Activated B cell treated with CpG ODN at 0.5 μM for 24 hours (primary cell): ENCODE results near the gene UHRF1. TPM values are rescaled to one million over a fixed set of nuclear protein-coding genes. Genes with fewer than 3 reads are reported as not detected.
A peak's percentile ranks its signal among the peaks of the same experiment; 100 is the strongest.

Experiments
- ATAC-seq: fragments of 200-7000 bp; cut with Tn5 transposase; one replicate; pipeline ENCODE4 v1.10.0; 2021; ENCODE audit warnings: low read depth, mild to moderate bottlenecking, moderate library complexity
- CTCF ChIA-PET: fragments of 350-600 bp; sonication (Branson Sonifier 250); formaldehyde crosslinking; loops from one replicate; lab custom pipeline; 2021; ENCODE audit warnings: antibody characterized with exemption; lab: Charles Lee
- POLR2A ChIA-PET: fragments of 350-600 bp; sonication (Branson Sonifier 250); formaldehyde crosslinking; loops from one replicate; lab custom pipeline; 2021; ENCODE audit warnings: antibody characterized with exemption; lab: Charles Lee
- DNase-seq: peaks from one replicate; pipeline ENCODE4 v3.0.0; 2022
- H3K27ac Mint-ChIP-seq: one replicate; pipeline ENCODE4 v1.8.0; 2020; ENCODE audit warnings: mixed read lengths
- H3K27me3 Mint-ChIP-seq: one replicate; pipeline ENCODE4 v1.8.0; 2021; ENCODE audit warnings: mixed read lengths
- H3K36me3 Mint-ChIP-seq: one replicate; pipeline ENCODE4 v1.8.0; 2021; ENCODE audit warnings: low read depth, mixed read lengths
- H3K4me1 Mint-ChIP-seq: one replicate; pipeline ENCODE4 v1.8.0; 2021; ENCODE audit warnings: mixed read lengths
- H3K4me3 Mint-ChIP-seq: one replicate; pipeline ENCODE4 v1.8.0; 2020; ENCODE audit warnings: mild to moderate bottlenecking, mixed read lengths
- H3K9me3 Mint-ChIP-seq: one replicate; pipeline ENCODE4 v1.8.0; 2020; ENCODE audit warnings: mixed read lengths
- CTCF ChIP-seq: fragments of 200-600 bp; IDR thresholded peaks from one replicate; pipeline ENCODE4 v1.8.0; 2022; ENCODE audit warnings: antibody characterized with exemption, mild to moderate bottlenecking
- intact Hi-C: fragments of 100-400 bp; cut with micrococcal nuclease; formaldehyde crosslinking; loops from one replicate; pipeline ENCODE4 v1.15.1; 2024
- total RNA-seq: library from RNA; stranded (reverse); gene quantifications from 2 replicates; pipeline ENCODE4 v1.2.3, GENCODE V29; 2022

UHRF1 gene
- total RNA-seq, 1 donor from 2014 or later, result 7.8 TPM

DNA sequence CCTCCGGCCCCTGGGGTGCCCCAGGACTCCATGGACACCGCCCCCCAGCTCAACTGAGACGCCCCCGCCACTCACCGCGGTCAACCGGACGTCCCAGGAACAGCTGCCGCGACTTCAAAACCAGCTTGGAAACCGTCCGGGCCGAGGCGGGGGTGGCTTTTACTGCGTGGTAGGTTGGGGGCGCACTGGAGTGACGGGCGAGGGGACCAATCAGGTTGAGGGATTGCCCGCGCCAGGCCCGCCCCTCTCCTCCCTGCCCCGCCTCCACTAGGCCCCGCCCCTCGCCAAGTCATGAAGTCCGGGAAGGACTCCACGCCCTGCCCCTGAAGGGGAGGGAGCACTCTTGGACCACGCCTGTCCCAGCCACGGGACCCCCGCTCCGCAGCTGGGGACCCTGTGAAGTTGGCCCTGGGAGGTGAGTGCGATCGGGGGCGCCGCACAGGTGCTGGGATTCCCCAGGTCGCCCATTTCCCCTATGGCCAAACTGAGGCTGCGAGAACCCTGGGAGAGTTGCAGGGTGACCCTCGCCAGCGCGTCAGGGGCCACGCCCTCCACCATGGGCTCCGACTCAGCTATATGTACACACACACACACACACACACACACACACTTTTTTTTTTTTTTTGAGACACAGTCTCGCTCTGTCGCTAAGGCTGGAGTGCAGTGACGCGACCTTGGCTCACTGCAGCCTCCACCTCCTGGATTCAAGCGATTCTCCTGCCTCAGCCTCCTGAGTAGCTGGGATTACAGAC, 41.6 kb upstream of the UHRF1 start, which contains the start of gene PLIN3:
TSS of gene PLIN3 (minus strand) at position 134 of the 752 bp plus-strand sequence. CDS start 6,273 bp downstream, outside the sequence.
- TF ChIP-seq CTCF, result no peak
- intact Hi-C loops, result loop anchor here (2.0 kb wide), 2 partner anchors 39 to 101 kb away; partner anchors contain the start of gene KDM4B
- peak; percentile 95 for ATAC-seq
- peak within 1 kb of the TSS; percentile 85 for H3K4me3 Mint-ChIP-seq
- H3K9me3 Mint-ChIP-seq, result no peaks in the 10 kb centered on the region
- DNase-seq, result peak; percentile 90
- no peaks in the 10 kb centered on the region for H3K36me3 Mint-ChIP-seq
- POLR2A ChIA-PET, result interaction anchor here (0.5 to 2.7 kb wide), 13 partner anchors 10 to 241 kb away, joined by 3 to 14 read pairs (median 4); partner anchors contain the start of genes FEM1A, KDM4B and TICAM1
- peaks cover 30% of the 10 kb centered on the region for H3K4me1 Mint-ChIP-seq
- no peaks in the 10 kb centered on the region for H3K27me3 Mint-ChIP-seq
- H3K27ac Mint-ChIP-seq, result peak within 1 kb of the TSS; percentile 69
- CTCF ChIA-PET, result interaction anchor here (1.3 to 7.7 kb wide), 6 partner anchors 10 to 163 kb away, joined by 4 to 89 read pairs (median 12); partner anchors contain the start of gene FEM1A

DNA sequence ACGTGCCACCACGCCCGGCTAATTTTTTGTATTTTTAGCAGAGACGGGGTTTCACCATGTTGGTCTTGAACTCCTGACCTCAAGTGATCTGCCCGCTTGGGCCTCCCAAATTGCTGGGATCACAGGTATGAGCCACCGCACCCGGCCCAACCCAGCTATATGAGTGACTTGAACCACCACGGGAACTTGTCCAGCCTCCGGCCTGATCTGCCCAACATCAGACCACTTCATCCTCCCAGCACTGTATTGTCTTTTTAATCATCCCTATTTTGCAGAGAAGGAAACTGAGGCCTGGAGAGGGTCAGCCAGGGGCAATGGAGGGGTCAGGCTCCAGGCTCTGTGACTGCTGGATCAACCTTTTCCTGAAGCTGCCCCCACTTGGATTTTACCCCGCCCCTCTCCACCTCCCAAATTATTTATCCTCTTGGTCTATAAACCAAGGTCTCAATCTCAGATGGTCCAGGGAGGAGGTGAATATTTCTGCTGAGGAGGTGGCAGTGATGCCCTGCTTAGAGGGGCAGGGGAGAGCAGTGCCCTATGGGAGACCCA, 40.9 kb upstream of the UHRF1 start:
- Mint-ChIP-seq H3K36me3 (no peaks in the 10 kb centered on the region), H3K9me3 (no peaks in the 10 kb centered on the region), H3K27me3 (no peaks in the 10 kb centered on the region), H3K4me3 (peak overlapping the region; percentile 85), H3K4me1 (peaks cover 29% of the 10 kb centered on the region), H3K27ac (peak overlapping the region; percentile 69)
- ChIA-PET POLR2A (interaction anchor here (1.1 to 2.7 kb wide), 4 partner anchors 44 to 100 kb away, joined by 5 to 13 read pairs (median 13); partner anchors contain the start of gene KDM4B), CTCF (interaction anchor here (1.3 to 7.7 kb wide), 4 partner anchors 10 to 163 kb away, joined by 4 to 89 read pairs (median 12); no protein-coding TSS in a partner anchor)
- DNase-seq, result no peak
- ATAC-seq, result no peak
- intact Hi-C loops, result no loop called here
- no peak for TF ChIP-seq CTCF

GRCh38 chr19:4870025-4870700, 39.1 kb upstream of the UHRF1 start:
- DNase-seq, result no peak
- Mint-ChIP-seq H3K27me3 (no peaks in the 10 kb centered on the region), H3K36me3 (no peaks in the 10 kb centered on the region), H3K4me3 (no peak overlapping the region), H3K4me1 (peaks cover 15% of the 10 kb centered on the region), H3K9me3 (no peaks in the 10 kb centered on the region), H3K27ac (no peak overlapping the region)
- POLR2A ChIA-PET, result no interaction called here
- CTCF ChIA-PET, result interaction anchor here (1.2 to 7.7 kb wide), 5 partner anchors 41 to 161 kb away, joined by 4 to 89 read pairs (median 19); no protein-coding TSS in a partner anchor
- ATAC-seq, result no peak
- no peak for TF ChIP-seq CTCF
- intact Hi-C loops, result loop anchor here (5.0 kb wide), 1 partner anchor 63 kb away; no protein-coding TSS in a partner anchor

GRCh38 chr19:4871711-4872110, 37.6 kb upstream of the UHRF1 start:
- H3K36me3 Mint-ChIP-seq, result no peaks in the 10 kb centered on the region
- no peak overlapping the region for H3K4me3 Mint-ChIP-seq
- no peak for TF ChIP-seq CTCF
- H3K4me1 Mint-ChIP-seq, result peaks cover 14% of the 10 kb centered on the region
- H3K27ac Mint-ChIP-seq, result no peak overlapping the region
- POLR2A ChIA-PET, result interaction anchor here (1.5 kb wide), 1 partner anchor 40 kb away, joined by 5 read pairs; no protein-coding TSS in a partner anchor
- no peak for DNase-seq
- no peaks in the 10 kb centered on the region for H3K9me3 Mint-ChIP-seq
- CTCF ChIA-PET, result interaction anchor here (1.1 to 7.7 kb wide), 4 partner anchors 40 to 159 kb away, joined by 3 to 89 read pairs (median 18); no protein-coding TSS in a partner anchor
- intact Hi-C loops, result loop anchor here (1.0 to 5.0 kb wide), 3 partner anchors 40 to 160 kb away; no protein-coding TSS in a partner anchor
- ATAC-seq, result no peak
- H3K27me3 Mint-ChIP-seq, result no peaks in the 10 kb centered on the region
